ENCODE data around the gene GPRIN1.

- TF ChIP-seq CTCF (IDR thresholded peaks at IDR 0.05): no peak
- no peak for TF ChIP-seq EP300 (IDR thresholded peaks at IDR 0.05)
- no peak for TF ChIP-seq POLR2A (IDR thresholded peaks at IDR 0.05)
- no peak for TF ChIP-seq POLR2AphosphoS5 (IDR thresholded peaks at IDR 0.05)
These were observed 47.8 kb downstream of the GPRIN1 start for GRCh38 chr5:176562189-176562588.
